CD4-positive, alpha-beta T cell treated with Interleukin-21 for 1 hour (primary cell): ENCODE measurements around the gene NHS.

Source experiments
- DNase-seq: peaks from one replicate; pipeline ENCODE4 v3.0.0-alpha.2; 2020

NHS gene

GRCh38 chrX:17740137-17741122 is 365.4 kb downstream of the NHS start:
- no peak for DNase-seq

DNA sequence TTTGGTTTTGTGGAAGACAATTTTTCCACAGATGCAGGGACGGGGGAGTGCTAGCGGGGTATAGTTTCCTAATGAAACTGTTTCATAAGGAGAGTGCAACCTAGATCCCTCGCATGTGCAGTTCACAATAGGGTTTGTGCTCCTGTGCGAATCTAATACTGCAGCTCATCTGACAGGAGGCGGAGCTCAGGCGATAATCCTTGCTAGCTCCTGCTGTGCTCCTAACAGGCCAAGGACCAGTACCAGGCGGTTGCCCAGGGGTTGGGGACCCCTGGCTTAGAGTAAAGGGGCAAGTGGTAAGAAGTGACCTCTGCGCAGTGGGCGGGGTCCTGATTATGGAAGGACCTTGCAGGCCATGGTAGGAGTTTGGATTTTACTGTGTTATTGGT is 366.1 kb downstream of the NHS start:
- DNase-seq = no peak

- no peak for DNase-seq
These were observed 368.9 kb downstream of the NHS start for GRCh38 chrX:17743913-17744312.

DNA sequence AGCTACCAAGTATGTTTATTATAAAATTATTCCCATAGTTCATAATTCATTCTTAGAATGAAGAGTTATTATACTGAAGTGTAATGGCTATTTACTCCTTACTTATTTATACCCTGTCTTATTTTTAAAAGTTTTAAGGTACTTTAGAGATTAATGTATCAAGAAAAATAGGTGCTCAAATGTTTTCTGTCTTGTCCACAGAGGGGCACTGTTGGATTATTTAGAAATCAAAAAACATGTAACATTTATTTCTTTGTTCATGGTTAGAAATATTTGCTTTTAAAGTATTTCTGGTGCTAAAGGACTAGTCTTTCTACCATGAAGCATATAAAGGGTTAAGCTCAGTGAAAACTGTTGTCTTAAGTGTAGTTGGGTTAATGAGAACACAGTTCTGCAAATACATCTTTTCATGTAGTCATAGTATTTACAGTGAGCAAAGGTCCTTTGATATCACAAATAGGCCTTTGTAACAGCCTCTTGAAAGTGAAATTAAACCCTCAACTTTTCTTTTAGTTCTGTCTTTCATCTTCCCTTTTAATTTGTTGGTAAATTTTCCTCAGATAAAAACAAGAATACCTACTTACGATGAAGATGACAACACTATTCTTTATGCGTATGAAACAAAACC is 370.0 kb downstream of the NHS start:
- DNase-seq = no peak

DNA sequence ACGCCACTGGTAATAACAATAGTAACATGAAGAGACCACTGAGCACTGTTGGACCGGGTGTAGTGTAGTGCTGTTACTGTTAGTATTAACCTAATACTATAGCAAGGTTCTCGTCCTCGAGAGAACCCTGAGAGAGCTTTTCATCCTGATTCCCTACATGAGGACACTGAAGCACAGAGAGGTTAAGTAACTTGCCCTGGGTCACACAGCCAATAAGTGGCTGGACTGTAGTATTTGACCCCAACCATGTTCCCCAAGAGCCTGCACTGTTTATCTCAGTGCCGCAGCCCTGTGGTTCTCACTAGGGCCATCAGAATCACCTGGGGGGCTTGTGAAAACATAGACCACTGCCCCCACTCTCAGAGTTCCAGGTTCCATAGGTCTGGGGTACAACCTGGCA is 372.7 kb downstream of the NHS start:
- DNase-seq = no peak

DNA sequence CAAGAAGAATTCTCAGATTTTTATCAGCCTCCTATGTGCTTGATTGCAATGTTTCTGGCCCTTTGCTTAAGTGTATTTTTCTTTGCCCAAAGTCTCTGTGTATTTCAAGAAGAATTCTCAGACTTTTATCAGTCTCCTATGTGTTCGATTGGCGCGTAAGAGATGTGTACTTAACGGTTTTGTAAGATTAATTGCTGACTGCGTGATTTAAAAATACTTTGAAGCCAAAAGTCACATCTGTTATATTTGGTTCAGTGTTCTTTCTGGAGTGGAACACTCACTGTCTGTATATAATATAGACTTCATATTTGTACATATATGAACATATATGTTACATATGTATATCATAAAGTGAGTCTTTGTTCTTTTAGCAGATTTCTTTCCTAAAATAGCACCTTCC is 373.7 kb downstream of the NHS start:
- no peak for DNase-seq

- no peak for DNase-seq
These were observed 375.4 kb downstream of the NHS start for GRCh38 chrX:17750436-17750835.

GRCh38 chrX:17758382-17758781 is 383.4 kb downstream of the NHS start:
- DNase-seq = no peak

- no peak for DNase-seq
These were observed 385.0 kb downstream of the NHS start for GRCh38 chrX:17759990-17760389.

GRCh38 chrX:17767734-17768133 is 392.7 kb downstream of the NHS start:
- no peak for DNase-seq

- DNase-seq = no peak
These were observed 394.0 kb downstream of the NHS start for GRCh38 chrX:17768997-17769396.

- peak; percentile 4 for DNase-seq
These were observed 394.8 kb downstream of the NHS start for GRCh38 chrX:17769701-17770269.

- DNase-seq = no peak
These were observed 398.3 kb downstream of the NHS start for GRCh38 chrX:17773221-17773876.

GRCh38 chrX:17774053-17774452 is 399.1 kb downstream of the NHS start:
- DNase-seq = no peak

GRCh38 chrX:17778997-17779396 is 404.0 kb downstream of the NHS start:
- no peak for DNase-seq

- DNase-seq = no peak
These were observed 404.4 kb downstream of the NHS start for GRCh38 chrX:17779434-17779833.
